Ascending aorta (tissue), 2 donors: Measurements from ENCODE around the gene MTHFD1. TPM values are rescaled to one million over a fixed set of nuclear protein-coding genes. Genes with fewer than 3 reads are reported as not detected.
"Not testable (repeated sequence)": the region's sequence is repeated elsewhere in the genome, so short reads cannot be mapped to it uniquely, and the experiment has no call there.

Experiments
- DNase-seq, 2 donors: peaks; one replicate each; pipeline ENCODE4 v3.0.0-alpha.2; 2019; ENCODE audit warnings: low spot score in 2 of 2
- H3K27ac ChIP-seq, 2 donors: fragments of 200-600 bp; sonication (generic); one replicate each; pipeline ENCODE4 v1.5.1; 2016 to 2017; ENCODE audit warnings: mild to moderate bottlenecking in 1 of 2
- H3K27me3 ChIP-seq: fragments of 200-600 bp; sonication (generic); one replicate; pipeline ENCODE4 v1.5.1; 2017
- H3K36me3 ChIP-seq, 2 donors: fragments of 200-600 bp; sonication (generic); one replicate each; pipeline ENCODE4 v1.5.1; 2016
- H3K4me1 ChIP-seq, 2 donors: fragments of 200-600 bp; sonication (generic); one replicate each; pipeline ENCODE4 v1.5.1; 2016 to 2017; ENCODE audit warnings: mild to moderate bottlenecking in 1 of 2
- H3K4me3 ChIP-seq, 2 donors: fragments of 200-600 bp; sonication (generic); one replicate each; pipeline ENCODE4 v1.5.1; 2016 to 2017; ENCODE audit warnings: mild to moderate bottlenecking in 1 of 2
- H3K9me3 ChIP-seq, 2 donors: fragments of 200-600 bp; sonication (generic); one replicate each; pipeline ENCODE4 v1.5.1; 2016
- intact Hi-C: fragments of 100-400 bp; cut with DNase I; formaldehyde crosslinking; loops from one replicate; pipeline ENCODE4 v1.15.1; 2023
- total RNA-seq: library from RNA; depleted of rRNA; stranded (reverse); fragments of >200 nt; gene quantifications from one replicate; pipeline ENCODE4 v1.1.0, GENCODE V29; 2016
- TF ChIP-seq, protein P1 (sequence below), 3 experiments: fragments of 200-600 bp in 2 of 3; fragments of 450-650 bp in 1 of 3; sonication (generic) in 2 of 3; IDR thresholded peaks; one replicate each; pipeline ENCODE4 v1.5.1; 2016 to 2019; ENCODE audit warnings: antibody characterized with exemption in 3 of 3, mild to moderate bottlenecking in 1 of 3, moderate library complexity in 1 of 3

MTHFD1 gene
- total RNA-seq, 1 donor from 2014 or later, result 7.2 TPM

DNA sequence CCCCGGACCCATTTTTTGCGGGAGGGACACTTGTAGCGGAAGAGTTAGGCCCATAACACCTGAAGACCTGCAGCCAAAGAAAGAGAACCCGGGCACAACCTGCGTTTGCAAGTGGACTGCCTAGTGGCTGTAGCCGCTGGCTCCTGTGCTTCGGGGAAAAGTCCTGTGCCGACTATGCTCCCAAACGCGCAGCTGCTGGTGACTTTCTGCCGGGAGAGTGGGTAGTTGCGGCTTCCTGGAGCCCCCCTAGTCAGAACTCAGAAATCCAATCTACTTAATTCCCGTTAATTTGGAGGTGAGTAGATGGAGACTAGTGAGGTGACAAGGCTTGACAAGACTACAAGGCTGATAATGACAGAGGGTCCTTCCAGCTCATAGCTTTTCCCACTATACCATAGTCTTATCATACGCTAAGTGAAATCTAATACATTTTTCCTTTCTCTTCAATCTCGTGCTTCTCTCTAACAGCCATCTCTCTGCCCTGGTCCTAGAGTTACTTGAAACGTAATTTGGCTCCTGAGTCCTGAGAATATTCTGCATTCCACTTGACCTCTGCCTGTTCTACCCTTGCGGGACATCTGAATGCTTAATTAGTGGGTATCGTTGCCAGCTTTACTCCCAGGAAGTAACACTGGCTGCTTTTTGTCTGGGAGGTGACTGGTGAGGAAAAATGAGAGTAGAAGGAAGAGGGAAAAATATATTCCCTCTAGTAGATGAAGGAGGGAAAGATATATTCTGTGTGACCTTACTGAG lies 556 bp downstream of the MTHFD1 start:
- no peak for DNase-seq
- Histone ChIP-seq H3K4me1 (peaks cover 5 to 16% of the 10 kb centered on the region in 2 donors), H3K4me3 (peak overlapping the region; percentile 69 to 78), H3K9me3 (no peaks in the 10 kb centered on the region), H3K36me3 (peaks cover 0 to 8% of the 10 kb centered on the region in 2 donors), H3K27me3 (no peaks in the 10 kb centered on the region), H3K27ac (peak overlapping the region; percentile 50 to 64)
- intact Hi-C loops, result loop anchor here (1.0 to 5.0 kb wide), 3 partner anchors 116 to 714 kb away; partner anchors contain the start of genes CHURC1, MAX and ZBTB1
- TF ChIP-seq, protein P1, sequence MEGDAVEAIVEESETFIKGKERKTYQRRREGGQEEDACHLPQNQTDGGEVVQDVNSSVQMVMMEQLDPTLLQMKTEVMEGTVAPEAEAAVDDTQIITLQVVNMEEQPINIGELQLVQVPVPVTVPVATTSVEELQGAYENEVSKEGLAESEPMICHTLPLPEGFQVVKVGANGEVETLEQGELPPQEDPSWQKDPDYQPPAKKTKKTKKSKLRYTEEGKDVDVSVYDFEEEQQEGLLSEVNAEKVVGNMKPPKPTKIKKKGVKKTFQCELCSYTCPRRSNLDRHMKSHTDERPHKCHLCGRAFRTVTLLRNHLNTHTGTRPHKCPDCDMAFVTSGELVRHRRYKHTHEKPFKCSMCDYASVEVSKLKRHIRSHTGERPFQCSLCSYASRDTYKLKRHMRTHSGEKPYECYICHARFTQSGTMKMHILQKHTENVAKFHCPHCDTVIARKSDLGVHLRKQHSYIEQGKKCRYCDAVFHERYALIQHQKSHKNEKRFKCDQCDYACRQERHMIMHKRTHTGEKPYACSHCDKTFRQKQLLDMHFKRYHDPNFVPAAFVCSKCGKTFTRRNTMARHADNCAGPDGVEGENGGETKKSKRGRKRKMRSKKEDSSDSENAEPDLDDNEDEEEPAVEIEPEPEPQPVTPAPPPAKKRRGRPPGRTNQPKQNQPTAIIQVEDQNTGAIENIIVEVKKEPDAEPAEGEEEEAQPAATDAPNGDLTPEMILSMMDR (IDR thresholded peaks at IDR 0.05), result no peak

DNA sequence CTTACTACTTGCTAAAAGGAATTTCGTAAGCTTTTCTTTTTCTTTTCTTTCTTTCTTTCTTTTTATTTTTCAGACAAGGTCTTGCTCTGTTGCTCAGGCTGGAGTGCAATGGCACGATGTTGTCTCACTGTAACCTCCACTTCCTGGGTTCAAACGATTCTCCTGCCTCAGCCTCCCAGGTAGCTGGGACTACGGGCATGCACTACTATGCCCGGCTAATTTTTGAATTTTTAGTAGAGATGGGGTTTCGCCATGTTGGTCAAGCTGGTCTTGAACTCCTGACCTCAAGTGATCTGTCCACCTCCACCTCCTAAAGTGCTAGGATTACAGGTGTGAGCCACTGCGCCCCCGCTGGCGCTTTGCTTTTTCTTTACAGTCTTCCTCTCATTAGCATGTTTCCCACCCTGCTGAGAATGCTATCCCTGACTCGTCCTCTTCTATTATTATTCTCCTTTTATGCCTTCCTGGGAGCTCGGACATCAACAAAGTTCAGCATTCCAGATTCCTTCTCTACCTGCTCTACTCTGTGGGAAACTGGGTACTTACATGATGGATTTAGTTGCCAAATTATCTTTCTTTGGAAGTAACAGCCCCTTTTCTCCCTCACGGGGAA lies 3.1 kb downstream of the MTHFD1 start:
- H3K36me3 ChIP-seq, result peaks cover 0 to 8% of the 10 kb centered on the region in 2 donors
- no peak overlapping the region for H3K4me3 ChIP-seq
- intact Hi-C loops, result no loop called here
- no peak overlapping the region for H3K27ac ChIP-seq
- no peak for DNase-seq
- H3K27me3 ChIP-seq, result no peaks in the 10 kb centered on the region
- no peaks in the 10 kb centered on the region for H3K9me3 ChIP-seq
- peaks cover 5 to 16% of the 10 kb centered on the region in 2 donors for H3K4me1 ChIP-seq
- TF ChIP-seq, protein P1 (IDR thresholded peaks at IDR 0.05), result no peak

DNA sequence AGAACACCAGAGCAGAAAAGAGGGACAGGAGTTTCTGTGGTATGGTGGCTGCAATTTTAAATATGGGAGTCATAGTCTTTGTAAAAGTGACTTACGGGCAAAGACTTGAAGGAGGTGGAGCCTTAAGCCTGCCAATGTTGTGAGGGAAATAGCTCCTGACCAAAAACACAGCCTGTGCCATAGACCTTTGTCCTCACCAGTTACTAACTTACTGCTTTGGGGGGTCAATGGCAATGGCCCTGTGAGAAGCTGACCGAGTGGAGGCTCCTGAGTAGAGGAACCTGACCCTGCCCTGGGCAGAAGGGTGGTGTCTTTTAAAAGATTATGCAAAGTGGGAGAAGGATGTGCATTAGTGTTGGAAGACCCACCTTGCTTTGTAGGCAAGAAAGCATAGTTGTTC lies 3.8 kb downstream of the MTHFD1 start:
- Histone ChIP-seq H3K4me3 (no peak overlapping the region), H3K9me3 (no peaks in the 10 kb centered on the region), H3K36me3 (peaks cover 0 to 8% of the 10 kb centered on the region in 2 donors), H3K27me3 (no peaks in the 10 kb centered on the region), H3K27ac (no peak overlapping the region), H3K4me1 (peaks cover 5 to 13% of the 10 kb centered on the region in 2 donors)
- intact Hi-C loops, result no loop called here
- TF ChIP-seq, protein P1 (IDR thresholded peaks at IDR 0.05), result no peak
- DNase-seq, result no peak

DNA sequence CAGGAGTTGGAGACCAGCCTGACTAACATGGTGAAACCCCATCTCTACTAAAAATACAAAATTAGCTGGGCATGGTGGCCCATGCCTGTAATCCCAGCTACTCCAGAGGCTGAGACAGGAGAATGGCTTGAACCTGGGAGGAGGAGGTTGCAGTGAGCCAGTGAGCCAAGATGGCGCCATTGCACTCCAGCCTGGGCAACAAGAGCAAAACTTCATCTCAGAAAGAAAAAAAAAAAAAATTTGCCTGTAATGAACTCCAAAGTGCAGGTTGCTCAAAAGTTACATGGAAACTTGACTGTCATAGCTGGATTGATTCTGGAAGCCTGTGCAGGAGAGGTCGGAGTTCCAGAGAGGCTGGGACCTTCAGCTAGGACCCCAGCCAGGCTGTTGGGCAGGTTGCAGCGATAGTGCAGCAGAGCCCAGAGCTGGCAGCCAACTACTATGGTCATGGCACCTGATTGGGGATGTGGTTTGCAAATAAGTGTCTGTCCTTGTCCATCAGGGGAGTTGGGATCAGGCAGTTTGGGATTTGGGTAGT lies 5.1 kb downstream of the MTHFD1 start:
- H3K36me3 ChIP-seq, H3K27me3 ChIP-seq, H3K27ac ChIP-seq, H3K4me3 ChIP-seq, intact Hi-C loops, DNase-seq, H3K9me3 ChIP-seq: not testable (repeated sequence)
- peaks cover 5 to 11% of the 10 kb centered on the region in 2 donors for H3K4me1 ChIP-seq

DNA sequence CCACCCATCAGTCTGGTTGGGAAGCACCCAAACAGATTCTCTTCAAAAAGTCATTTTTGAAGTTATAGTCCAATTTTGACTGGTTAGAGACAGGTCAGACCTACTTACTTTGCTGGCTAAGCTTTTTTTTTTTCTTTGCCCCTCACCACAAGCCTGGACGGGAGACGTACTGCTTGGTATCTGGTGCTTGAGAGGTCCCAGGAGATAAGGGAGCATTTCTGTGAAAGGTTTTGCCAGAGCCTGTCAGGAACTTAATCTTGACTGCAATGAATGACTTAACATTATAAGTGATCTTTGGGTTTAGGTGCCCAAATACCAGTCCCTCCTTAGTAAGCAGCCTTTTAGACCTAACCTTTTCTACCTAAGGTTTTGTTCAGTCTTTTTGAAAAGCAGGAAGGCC lies 6.3 kb downstream of the MTHFD1 start:
- no peak overlapping the region for H3K27ac ChIP-seq
- H3K9me3 ChIP-seq, result no peaks in the 10 kb centered on the region

More for the DNA sequence above, 6.3 kb downstream of the MTHFD1 start:
- TF ChIP-seq, protein P1 (IDR thresholded peaks at IDR 0.05), result no peak
- intact Hi-C loops, result no loop called here
- no peaks in the 10 kb centered on the region for H3K27me3 ChIP-seq
- H3K4me3 ChIP-seq, result no peak overlapping the region
- peaks cover 4 to 6% of the 10 kb centered on the region in 2 donors for H3K4me1 ChIP-seq
- peaks cover 0 to 8% of the 10 kb centered on the region in 2 donors for H3K36me3 ChIP-seq
- no peak for DNase-seq
